HepG2 (cell line): Measurements from ENCODE around the gene IGFALS. TPM values are rescaled to one million over a fixed set of nuclear protein-coding genes. Genes with fewer than 3 reads are reported as not detected.
A peak's percentile ranks its signal among the peaks of the same experiment; 100 is the strongest.

Experiments used
- CENPX ChIP-seq: sonication (generic); formaldehyde crosslinking; IDR thresholded peaks from 2 replicates; pipeline ENCODE4 v1.9.0; 2021; ENCODE audit warnings: mild to moderate bottlenecking, missing genetic modification reagents, moderate library complexity
- ELF1 ChIP-seq: sonication (generic); formaldehyde crosslinking; IDR thresholded peaks from 2 replicates; pipeline ENCODE4 v1.4.0; 2020; ENCODE audit warnings: missing genetic modification reagents
- EP300 ChIP-seq, 3 experiments: sonication (generic) in 1 of 3; formaldehyde crosslinking in 1 of 3; IDR thresholded peaks; 2 replicates each; pipeline versions ENCODE4 v1.5.1 to v1.6.1; 2011 to 2020; ENCODE audit warnings: low read depth in 2 of 3, low read length in 2 of 3, borderline replicate concordance in 1 of 3, improper control_type of control experiment in 1 of 3, mild to moderate bottlenecking in 1 of 3, missing genetic modification reagents in 1 of 3, moderate library complexity in 1 of 3
- FOXC1 ChIP-seq: sonication (generic); formaldehyde crosslinking; IDR thresholded peaks from 2 replicates; pipeline ENCODE4 v1.8.0; 2022; ENCODE audit warnings: mild to moderate bottlenecking, missing genetic modification reagents, borderline replicate concordance
- HES4 ChIP-seq: sonication (generic); formaldehyde crosslinking; IDR thresholded peaks from 2 replicates; pipeline ENCODE4 v1.9.0; 2021; ENCODE audit warnings: mild to moderate bottlenecking, missing genetic modification reagents, borderline replicate concordance
- HIVEP1 ChIP-seq: sonication (generic); formaldehyde crosslinking; IDR thresholded peaks from 2 replicates; pipeline ENCODE4 v1.4.0; 2020; ENCODE audit warnings: mild to moderate bottlenecking, missing genetic modification reagents
- HNF4G ChIP-seq, 2 experiments: sonication (generic) in 1 of 2; formaldehyde crosslinking in 1 of 2; IDR thresholded peaks; 2 replicates each; pipeline versions ENCODE4 v1.4.0 to v1.6.1; 2011 to 2020; ENCODE audit warnings: borderline replicate concordance in 2 of 2, low read depth in 2 of 2, mild to moderate bottlenecking in 2 of 2, low read length in 1 of 2, missing genetic modification reagents in 1 of 2, moderate library complexity in 1 of 2
- IRX3 ChIP-seq: sonication (generic); formaldehyde crosslinking; IDR thresholded peaks from 2 replicates; pipeline ENCODE4 v1.8.1; 2023; ENCODE audit warnings: mild to moderate bottlenecking, low read depth, missing genetic modification reagents, borderline replicate concordance
- KDM3A ChIP-seq: IDR thresholded peaks from 2 replicates; pipeline ENCODE4 v1.6.1; 2018; ENCODE audit warnings: low read depth, missing compliant biosample characterization
- MIER2 ChIP-seq: IDR thresholded peaks from 2 replicates; pipeline ENCODE4 v1.6.1; 2016; ENCODE audit warnings: missing biosample characterization, missing genetic modification reagents
- MTA3 ChIP-seq: sonication (generic); formaldehyde crosslinking; IDR thresholded peaks from 2 replicates; pipeline ENCODE4 v1.4.0; 2020; ENCODE audit warnings: missing genetic modification reagents
- MYC ChIP-seq: sonication (generic); formaldehyde crosslinking; IDR thresholded peaks from 2 replicates; pipeline ENCODE4 v1.9.0; 2021; ENCODE audit warnings: missing genetic modification reagents, borderline replicate concordance
- NR0B2 ChIP-seq: sonication (generic); formaldehyde crosslinking; IDR thresholded peaks from 2 replicates; pipeline ENCODE4 v1.4.0; 2020; ENCODE audit warnings: mild to moderate bottlenecking, missing genetic modification reagents
- PAF1 ChIP-seq: IDR thresholded peaks from 2 replicates; pipeline ENCODE4 v1.6.1; 2016; ENCODE audit warnings: missing genetic modification reagents, missing compliant biosample characterization
- RAD21 ChIP-seq: fragments of 450-650 bp; formaldehyde crosslinking; IDR thresholded peaks from 2 replicates; pipeline ENCODE4 v1.5.0; 2020; ENCODE audit warnings: mild to moderate bottlenecking
- RORA ChIP-seq: sonication (generic); formaldehyde crosslinking; IDR thresholded peaks from 2 replicates; pipeline ENCODE4 v1.5.0; 2020; ENCODE audit warnings: mild to moderate bottlenecking, missing genetic modification reagents, moderate library complexity
- SIN3A ChIP-seq: IDR thresholded peaks from 2 replicates; pipeline ENCODE4 v1.6.1; 2011; ENCODE audit warnings: low read depth, mild to moderate bottlenecking, control low read depth, low read length, borderline replicate concordance
- SMARCC2 ChIP-seq: fragments of 450-650 bp; IDR thresholded peaks from 2 replicates; pipeline ENCODE4 v1.6.1; 2017; ENCODE audit warnings: antibody characterized with exemption, mild to moderate bottlenecking
- SOX5 ChIP-seq: IDR thresholded peaks from 2 replicates; pipeline ENCODE4 v1.6.1; 2016; ENCODE audit warnings: borderline replicate concordance
- STAT5B ChIP-seq: sonication (generic); formaldehyde crosslinking; IDR thresholded peaks from 2 replicates; pipeline ENCODE4 v1.4.0; 2020; ENCODE audit warnings: missing genetic modification reagents
- TAF15 ChIP-seq: fragments of 200-400 bp; formaldehyde crosslinking; IDR thresholded peaks from one replicate; pipeline ENCODE4 v1.6.1; 2018; ENCODE audit warnings: mild to moderate bottlenecking, low read depth, low read length; ENCODE audit not compliant: poor library complexity, severe bottlenecking
- YY1 ChIP-seq: IDR thresholded peaks from 2 replicates; pipeline ENCODE4 v1.6.1; 2011; ENCODE audit warnings: low read length, low read depth, moderate library complexity, mild to moderate bottlenecking; ENCODE audit not compliant: insufficient read depth, insufficient replicate concordance
- ZKSCAN5 ChIP-seq: sonication (generic); formaldehyde crosslinking; IDR thresholded peaks from 2 replicates; pipeline ENCODE4 v1.5.1; 2020; ENCODE audit warnings: mild to moderate bottlenecking, missing genetic modification reagents
- ZNF30 ChIP-seq: sonication (generic); formaldehyde crosslinking; IDR thresholded peaks from 2 replicates; pipeline ENCODE4 v1.5.0; 2020; ENCODE audit warnings: mild to moderate bottlenecking, missing genetic modification reagents
- ZNF329 ChIP-seq: sonication (generic); formaldehyde crosslinking; IDR thresholded peaks from 2 replicates; pipeline ENCODE4 v1.9.0; 2021; ENCODE audit warnings: low read depth, mild to moderate bottlenecking, missing genetic modification reagents
- ZNF510 ChIP-seq: sonication (generic); formaldehyde crosslinking; IDR thresholded peaks from 2 replicates; pipeline ENCODE4 v1.4.0; 2020; ENCODE audit warnings: low read depth, mild to moderate bottlenecking, missing genetic modification reagents
- ZNF550 ChIP-seq: sonication (generic); formaldehyde crosslinking; IDR thresholded peaks from 2 replicates; pipeline ENCODE4 v1.4.0; 2020; ENCODE audit warnings: mild to moderate bottlenecking, missing genetic modification reagents, borderline replicate concordance
- ZNF597 ChIP-seq: sonication (generic); formaldehyde crosslinking; IDR thresholded peaks from 2 replicates; pipeline ENCODE4 v1.5.0; 2020; ENCODE audit warnings: missing genetic modification reagents
- ZSCAN20 ChIP-seq: sonication (generic); formaldehyde crosslinking; IDR thresholded peaks from 2 replicates; pipeline ENCODE4 v1.4.0; 2020; ENCODE audit warnings: missing genetic modification reagents, mild to moderate bottlenecking, borderline replicate concordance
- ZZZ3 ChIP-seq: sonication (generic); formaldehyde crosslinking; IDR thresholded peaks from 2 replicates; pipeline ENCODE4 v1.4.0; 2020; ENCODE audit warnings: missing genetic modification reagents, mild to moderate bottlenecking, borderline replicate concordance
- polyA plus RNA-seq, 8 experiments: library from polyadenylated mRNA; depleted of rRNA in 3 of 8; stranded (reverse) in 7 of 8; unstranded in 1 of 8; fragments of >200 nt; fragmentation: Illumina TruSeq in 4 of 8; extraction: Trizol in 4 of 8; gene quantifications; 2 replicates each; pipeline versions ENCODE4 v1.2.1 to v1.2.3, GENCODE V29; 2011 to 2016; ENCODE audit warnings: low read depth in 4 of 8, missing spikeins in 1 of 8, mixed read lengths in 1 of 8; ENCODE audit not compliant: insufficient read depth in 1 of 8
- total RNA-seq, 5 experiments: library from RNA; depleted of rRNA; stranded (reverse); fragments of >200 nt; fragmentation: Illumina TruSeq; extraction: Trizol; gene quantifications; 2 replicates each; pipeline ENCODE4 v1.2.3, GENCODE V29; 2016; ENCODE audit warnings: low read depth in 1 of 5

Gene IGFALS
- total and polyA plus RNA-seq, 2 of the 13 experiments (the other 11 are each of a cell fraction or from before 2014, with no cell fraction given), result 0.34 to 2.4 TPM

DNA sequence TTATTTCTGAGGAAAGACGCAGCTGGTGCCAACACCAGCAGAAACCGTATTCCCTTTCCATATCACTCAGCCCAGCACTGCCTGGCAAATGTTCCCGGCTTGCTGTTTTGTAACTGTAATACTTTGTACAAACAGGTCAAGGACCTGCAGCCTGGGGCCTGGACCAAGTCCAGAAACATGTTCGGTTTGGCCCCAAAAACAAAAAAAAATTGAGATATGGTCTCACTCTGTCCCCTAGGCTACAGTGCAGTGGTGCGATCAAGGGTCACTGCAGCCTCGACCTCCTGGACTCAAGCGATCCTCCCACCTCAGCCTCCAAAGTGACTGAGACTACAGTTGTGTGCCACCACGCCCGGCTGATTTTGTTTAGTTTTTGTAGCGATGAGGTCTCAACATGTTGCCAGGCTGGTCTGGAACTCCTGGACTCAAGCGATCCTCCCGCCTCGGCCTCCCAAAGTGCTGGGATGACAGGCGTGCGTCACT is 31.9 kb upstream of the IGFALS start (continued):
- TF ChIP-seq FOXC1 (no peak), KDM3A (CRISPR knock-in tag) (no peak), MYC (CRISPR knock-in tag) (peak; percentile 24; the same call in 1 of the 2 replicates), MIER2 (CRISPR knock-in tag) (no peak), ZNF329 (no peak), ZNF550 (CRISPR knock-in tag) (no peak), CENPX (CRISPR knock-in tag) (no peak), IRX3 (CRISPR knock-in tag) (no peak; the same call in 1 of the 2 replicates), ZZZ3 (CRISPR knock-in tag) (no peak), ZKSCAN5 (CRISPR knock-in tag) (no peak), ZNF597 (CRISPR knock-in tag) (no peak), PAF1 (no peak), SOX5 (CRISPR knock-in tag) (peak; percentile 12; the same call in 1 of the 2 replicates), RORA (peak; percentile 79; the same call in 1 of the 2 replicates), HNF4G (IDR thresholded peaks at IDR 0.05; ENCODE audit: borderline replicate concordance, low read depth, low read length) (peak; percentile 95), HNF4G (CRISPR knock-in tag; IDR thresholded peaks at IDR 0.05; ENCODE audit: borderline replicate concordance, low read depth) (0 out of 2 replicates have a peak, but pooled peaks have one; percentile 16), ZNF30 (CRISPR knock-in tag) (no peak), HES4 (CRISPR knock-in tag) (no peak), ZSCAN20 (no peak), TAF15 (no peak), MTA3 (CRISPR knock-in tag) (no peak), SMARCC2 (no peak), SIN3A (0 out of 2 replicates have a peak, but pooled peaks have one; percentile 28), EP300 (IDR thresholded peaks at IDR 0.05; ENCODE audit: low read depth in 2 of 2, low read length in 2 of 2) (peak in 1 of 2 experiments; percentile 57; a peak in 1 of 4 replicates), EP300 (CRISPR knock-in tag; IDR thresholded peaks at IDR 0.05; ENCODE audit: borderline replicate concordance) (no peak), STAT5B (CRISPR knock-in tag) (no peak), NR0B2 (CRISPR knock-in tag) (no peak), RAD21 (CRISPR knock-in tag) (no peak), YY1 (no peak), HIVEP1 (CRISPR knock-in tag) (no peak), ELF1 (CRISPR knock-in tag) (no peak), ZNF510 (CRISPR knock-in tag) (no peak)
